Activated CD4-positive, alpha-beta T cell treated with anti-CD3 and anti-CD28 coated beads, Interleukin-2, Interleukin-4, amounts not matched to agents 100 ng/mL and 50 ng/mL, durations not matched to agents 16 hours and 8 hours (primary cell): ENCODE results near the gene ZBTB1.

Experiments
- DNase-seq: peaks from one replicate; pipeline ENCODE4 v3.0.0-alpha.2; 2020; ENCODE audit warnings: low spot score

Gene ZBTB1, protein sequence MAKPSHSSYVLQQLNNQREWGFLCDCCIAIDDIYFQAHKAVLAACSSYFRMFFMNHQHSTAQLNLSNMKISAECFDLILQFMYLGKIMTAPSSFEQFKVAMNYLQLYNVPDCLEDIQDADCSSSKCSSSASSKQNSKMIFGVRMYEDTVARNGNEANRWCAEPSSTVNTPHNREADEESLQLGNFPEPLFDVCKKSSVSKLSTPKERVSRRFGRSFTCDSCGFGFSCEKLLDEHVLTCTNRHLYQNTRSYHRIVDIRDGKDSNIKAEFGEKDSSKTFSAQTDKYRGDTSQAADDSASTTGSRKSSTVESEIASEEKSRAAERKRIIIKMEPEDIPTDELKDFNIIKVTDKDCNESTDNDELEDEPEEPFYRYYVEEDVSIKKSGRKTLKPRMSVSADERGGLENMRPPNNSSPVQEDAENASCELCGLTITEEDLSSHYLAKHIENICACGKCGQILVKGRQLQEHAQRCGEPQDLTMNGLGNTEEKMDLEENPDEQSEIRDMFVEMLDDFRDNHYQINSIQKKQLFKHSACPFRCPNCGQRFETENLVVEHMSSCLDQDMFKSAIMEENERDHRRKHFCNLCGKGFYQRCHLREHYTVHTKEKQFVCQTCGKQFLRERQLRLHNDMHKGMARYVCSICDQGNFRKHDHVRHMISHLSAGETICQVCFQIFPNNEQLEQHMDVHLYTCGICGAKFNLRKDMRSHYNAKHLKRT

GRCh38 chr14:64504310-64504896 lies at the start of gene ZBTB1:
ZBTB1 (plus strand) TSS chr14:64504770; CDS start chr14:64521505, 16,735 bp downstream.
- DNase-seq = peak; percentile 86

GRCh38 chr14:64459405-64460136 lies 45.0 kb upstream of the ZBTB1 start:
- DNase-seq = no peak

DNA sequence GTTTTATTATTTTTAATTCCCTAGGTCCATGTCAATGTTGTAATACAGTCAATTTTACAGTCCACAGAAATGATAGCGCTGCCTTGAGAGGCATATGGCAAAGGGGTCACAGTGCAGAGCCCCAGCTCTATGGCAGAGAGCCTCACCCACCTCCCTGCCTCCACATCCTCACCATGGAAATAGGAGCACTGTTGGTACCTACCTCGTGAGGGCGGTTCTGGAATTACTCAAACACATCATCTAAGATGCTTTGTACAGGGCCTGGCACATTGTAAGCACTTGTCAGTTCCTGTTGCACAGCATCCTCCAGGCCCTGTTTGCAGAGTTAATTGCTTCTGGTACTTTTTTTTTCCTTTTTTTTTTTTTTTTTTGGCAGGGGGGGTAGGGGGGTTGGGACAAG lies 43.3 kb upstream of the ZBTB1 start:
- no peak for DNase-seq

DNA sequence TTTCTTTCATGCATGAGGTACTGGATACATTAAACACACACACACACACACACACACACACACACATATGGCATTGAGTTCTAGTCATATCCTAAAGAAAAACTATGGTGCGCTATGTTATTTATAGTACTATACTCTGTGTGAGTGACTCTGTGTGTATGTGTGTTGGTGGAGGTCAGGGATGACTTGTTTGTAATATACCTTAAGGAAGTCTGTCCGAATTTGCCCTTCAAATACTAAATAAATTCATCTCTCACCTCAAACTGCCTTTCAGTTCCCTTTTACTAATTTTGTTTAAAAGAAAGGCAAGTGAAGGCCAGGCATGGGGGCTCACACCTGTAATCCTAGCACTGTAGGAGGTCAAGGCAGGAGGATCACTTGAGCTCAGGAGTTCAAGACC lies 41.4 kb upstream of the ZBTB1 start:
- DNase-seq = no peak

- DNase-seq = no peak
Observed at GRCh38 chr14:64463873-64464272, 40.7 kb upstream of the ZBTB1 start.

GRCh38 chr14:64464651-64465050 lies 39.9 kb upstream of the ZBTB1 start:
- DNase-seq = no peak

DNA sequence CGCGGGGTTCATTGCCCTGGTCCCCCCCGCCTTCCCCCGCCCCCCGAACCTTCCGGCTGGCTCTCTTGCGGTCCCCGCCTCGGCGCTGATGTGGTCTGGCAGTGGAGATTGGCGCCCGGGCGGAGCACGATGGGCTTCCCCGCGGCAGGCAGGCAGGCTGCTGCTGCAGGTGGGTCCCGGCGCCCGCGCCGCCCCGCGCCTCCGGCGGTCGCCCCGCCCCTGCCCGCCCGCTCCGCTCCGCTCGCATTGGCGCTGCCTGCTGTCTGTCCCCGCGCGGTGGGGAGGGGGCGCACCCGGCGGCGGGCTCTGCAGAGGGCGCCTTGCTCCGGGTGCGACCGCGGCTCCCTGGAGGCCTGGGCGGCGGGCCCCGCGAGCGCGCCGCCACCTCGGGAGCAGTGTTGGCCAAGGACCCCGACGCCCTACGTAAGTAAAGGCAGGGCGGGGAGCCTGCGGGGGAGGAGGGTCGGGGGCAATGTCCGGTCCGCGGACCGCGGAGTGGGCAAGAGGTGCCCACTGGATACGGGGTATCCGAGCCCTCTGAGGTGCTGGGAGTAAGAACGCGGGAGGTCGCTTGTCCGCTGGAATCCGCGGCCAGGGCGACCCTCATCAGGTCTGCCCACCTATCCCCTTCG lies 39.3 kb upstream of the ZBTB1 start, which contains the start of gene AKAP5:
Gene AKAP5 (plus strand): TSS at position 309 of the 632 bp plus-strand sequence. CDS start 2,896 bp downstream, outside the sequence.
- DNase-seq = peak; percentile 57

DNA sequence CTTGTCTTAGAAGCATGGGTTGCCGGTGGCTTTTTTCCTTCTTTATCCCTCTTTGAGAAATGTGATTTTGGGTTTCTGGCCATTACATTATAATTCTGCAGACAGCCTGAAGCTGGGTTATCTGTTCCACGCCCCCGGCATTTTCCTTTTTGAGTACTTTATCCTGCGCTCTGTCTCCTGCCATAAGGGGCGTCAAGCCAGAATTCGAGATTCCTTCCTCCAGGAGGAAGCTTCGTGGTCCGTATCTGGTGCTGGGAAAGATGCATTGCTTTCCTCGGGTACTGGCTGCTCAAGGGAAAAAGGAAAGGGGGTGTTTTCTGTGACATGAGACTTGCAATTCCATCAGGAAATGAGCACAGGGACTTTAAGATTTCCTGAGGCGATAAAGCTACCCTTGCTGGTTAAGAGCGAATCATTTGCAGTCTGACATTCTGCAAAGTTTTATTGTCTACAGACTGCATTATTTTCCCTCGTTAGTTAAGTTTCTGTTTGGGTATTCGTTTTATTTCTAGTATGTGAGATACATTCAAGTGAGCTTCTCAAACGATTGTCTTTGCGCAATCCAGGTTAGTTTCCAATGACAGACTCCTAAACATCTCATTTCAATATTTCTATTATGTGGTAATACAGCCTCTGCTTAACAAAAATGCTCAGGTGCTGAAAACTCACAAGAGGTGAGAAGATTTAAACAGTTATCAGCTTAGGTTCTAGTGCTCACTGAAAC lies 38.6 kb upstream of the ZBTB1 start:
- DNase-seq = no peak

- DNase-seq = no peak
Observed at GRCh38 chr14:64467101-64467500, 37.5 kb upstream of the ZBTB1 start.

GRCh38 chr14:64467566-64467965 lies 37.0 kb upstream of the ZBTB1 start:
- DNase-seq = peak; percentile 35

- DNase-seq = no peak
Observed at GRCh38 chr14:64468451-64468850, 36.1 kb upstream of the ZBTB1 start.

- no peak for DNase-seq
Observed at GRCh38 chr14:64474041-64474440, 30.5 kb upstream of the ZBTB1 start.

- DNase-seq = no peak
Observed at GRCh38 chr14:64474698-64475097, 29.9 kb upstream of the ZBTB1 start.

DNA sequence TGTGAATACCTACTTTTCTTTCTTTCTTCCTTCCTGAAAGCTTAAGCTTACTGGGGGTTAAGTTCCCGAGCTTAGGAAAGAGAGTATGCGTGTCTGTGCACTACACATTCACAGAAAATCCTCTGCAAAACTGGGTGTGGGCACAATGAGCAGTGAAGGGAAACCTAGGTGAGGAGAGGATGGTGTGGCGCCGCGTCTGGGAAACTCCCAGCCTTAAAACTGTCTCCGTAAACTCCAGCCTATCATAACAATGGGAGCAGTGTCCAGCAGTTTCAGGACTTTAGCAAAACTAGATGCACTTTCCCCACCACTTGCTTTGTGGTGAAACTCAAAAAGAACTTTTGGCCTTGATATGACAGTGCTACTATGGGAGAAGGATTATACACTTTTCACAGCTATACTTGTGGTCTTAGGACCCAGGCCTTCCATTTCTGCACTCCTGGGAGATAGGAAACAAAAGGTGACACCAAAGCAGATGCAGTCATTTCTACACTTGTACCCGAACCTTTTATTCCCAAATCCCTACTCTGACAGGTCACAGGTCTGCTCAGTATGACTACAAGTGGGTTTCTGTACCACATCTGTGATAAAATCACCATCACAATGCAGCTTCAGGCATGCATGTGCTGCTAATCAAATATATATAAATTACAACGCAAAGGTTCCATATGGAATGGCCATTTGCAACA lies 28.8 kb upstream of the ZBTB1 start:
- DNase-seq = no peak

- no peak for DNase-seq
Observed at GRCh38 chr14:64476438-64476837, 28.1 kb upstream of the ZBTB1 start.

DNA sequence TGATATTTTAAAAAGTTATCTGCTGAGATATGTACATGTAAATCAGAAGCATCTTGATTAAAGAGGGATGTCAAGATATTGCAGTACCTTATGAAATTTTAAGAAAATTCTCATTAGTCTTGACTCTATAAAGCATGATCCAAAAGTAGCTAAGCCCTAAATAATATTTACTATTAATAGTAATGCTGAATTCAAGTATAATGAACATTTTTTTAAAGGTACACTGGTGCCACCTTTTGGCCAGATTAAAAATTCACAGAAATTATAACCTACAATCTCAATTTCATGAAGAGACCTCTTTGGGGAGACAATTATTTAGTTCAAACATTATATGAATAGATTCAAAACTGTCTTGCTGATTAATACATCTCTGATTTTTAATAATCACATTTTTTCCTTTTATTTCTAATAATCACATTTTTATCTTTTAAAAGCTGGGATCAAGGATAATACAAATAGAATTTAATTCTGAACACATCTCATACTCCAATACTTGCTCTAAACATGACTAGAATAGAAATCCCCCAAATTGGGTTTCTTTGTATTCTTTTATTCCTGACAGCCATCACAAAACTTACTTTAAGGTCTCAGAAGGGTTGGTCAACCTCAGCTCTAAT lies 25.8 kb upstream of the ZBTB1 start:
- no peak for DNase-seq

DNA sequence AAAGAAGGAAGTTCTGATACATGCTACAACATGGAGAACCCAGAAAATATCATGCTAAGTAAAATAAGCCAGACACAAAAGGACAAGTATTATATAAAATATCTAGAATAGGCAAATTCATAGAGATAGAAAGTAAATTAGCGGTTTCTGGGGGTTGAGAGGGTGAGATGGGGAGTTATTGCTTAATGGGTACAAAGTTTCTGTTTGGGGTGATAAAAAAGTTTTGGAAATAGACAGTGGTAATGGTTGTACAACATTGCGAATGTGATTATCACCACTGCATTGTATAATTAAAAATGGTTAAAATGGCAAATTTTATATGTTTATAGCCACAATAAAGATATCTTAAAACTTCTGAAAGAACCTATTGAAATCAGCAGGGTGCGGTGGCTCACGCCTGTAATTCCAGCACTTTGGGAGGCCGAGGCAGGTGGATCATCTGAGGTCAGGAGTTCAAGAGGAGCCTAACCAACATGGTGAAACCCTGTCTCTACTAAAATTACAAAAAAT lies 15.9 kb upstream of the ZBTB1 start:
- no peak for DNase-seq

DNA sequence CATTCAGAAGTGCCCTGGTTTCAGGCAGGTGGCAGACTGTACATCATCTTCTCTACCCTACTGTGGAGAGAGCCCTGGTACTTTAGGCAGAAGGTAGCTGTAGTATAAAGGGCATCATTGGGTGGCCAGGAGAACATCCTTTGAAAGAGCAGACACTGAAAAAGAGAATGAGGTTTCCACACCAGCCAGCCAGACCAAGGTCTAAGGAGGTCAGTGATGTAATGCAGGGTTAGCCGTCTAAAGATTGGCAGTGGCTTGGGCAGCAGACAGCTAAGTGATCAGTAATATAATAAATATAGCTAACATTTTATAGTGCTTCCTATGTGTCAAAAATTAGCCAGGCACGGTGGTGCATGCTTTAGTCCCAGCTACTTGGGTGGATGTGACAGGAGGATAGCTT lies 12.9 kb upstream of the ZBTB1 start:
- no peak for DNase-seq

DNA sequence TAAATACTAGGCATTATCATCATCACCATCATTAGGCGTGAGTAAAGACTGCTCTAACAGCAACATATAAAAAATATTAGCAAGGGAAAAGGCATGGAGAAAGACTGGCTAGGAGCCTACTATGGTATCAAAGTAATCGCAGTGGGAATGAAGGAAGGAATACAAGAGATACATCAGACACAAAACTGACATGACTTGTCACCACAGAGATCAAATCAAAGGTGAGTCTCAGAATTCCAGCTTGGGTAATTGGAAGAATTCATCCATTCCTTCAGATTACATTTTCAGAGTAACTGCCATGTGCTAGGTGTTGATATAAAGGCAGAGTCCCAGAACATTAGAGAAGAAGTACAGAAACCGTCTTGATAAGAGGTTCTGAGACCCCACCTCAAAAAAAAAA lies 11.1 kb upstream of the ZBTB1 start:
- no peak for DNase-seq

DNA sequence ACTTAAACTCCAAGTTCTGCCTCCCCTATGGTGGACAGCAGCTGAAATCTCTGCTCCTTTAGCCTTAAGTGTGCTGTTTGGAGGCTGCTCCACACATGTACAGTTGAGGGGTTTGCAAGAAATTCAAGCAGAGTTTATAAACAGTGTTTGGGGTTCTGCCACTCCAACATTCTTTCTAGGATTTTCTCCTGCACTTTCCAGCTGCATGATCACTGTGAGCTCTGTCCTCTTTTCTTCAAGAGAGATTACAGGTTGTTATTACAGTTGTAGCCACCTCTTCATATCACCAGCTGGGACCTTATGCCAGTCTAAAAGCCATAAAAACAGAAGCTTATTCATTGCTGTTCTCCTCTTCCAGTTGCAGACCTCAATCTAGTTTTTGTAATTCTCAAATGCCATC lies 9.3 kb upstream of the ZBTB1 start:
- DNase-seq = no peak
